ENCODE results near the gene PDF. TPM values are rescaled to one million over a fixed set of nuclear protein-coding genes. Genes with fewer than 3 reads are reported as not detected.
"Not testable (repeated sequence)": the region's sequence is repeated elsewhere in the genome, so short reads cannot be mapped to it uniquely, and the experiment has no call there.

PDF gene
- total RNA-seq, 1 donor from 2014 or later: 15.3 TPM

- Mint-ChIP-seq H3K27me3 (ENCODE audit: low read depth) (no peaks in the 10 kb centered on the region), H3K27ac (ENCODE audit: unreplicated experiment) (peak overlapping the region; percentile 6), H3K4me1 (ENCODE audit: low read depth) (peaks cover 11% of the 10 kb centered on the region), H3K9me3 (ENCODE audit: low read depth) (no peaks in the 10 kb centered on the region), H3K36me3 (ENCODE audit: low read depth) (peaks cover 2% of the 10 kb centered on the region), H3K4me3 (ENCODE audit: unreplicated experiment) (no peak overlapping the region)
- TF ChIP-seq CTCF (IDR thresholded peaks at IDR 0.05): no peak
- no peak for DNase-seq (ENCODE audit: low spot score)
Observed at GRCh38 chr16:69293401-69293800, 37.0 kb downstream of the PDF start.

DNA sequence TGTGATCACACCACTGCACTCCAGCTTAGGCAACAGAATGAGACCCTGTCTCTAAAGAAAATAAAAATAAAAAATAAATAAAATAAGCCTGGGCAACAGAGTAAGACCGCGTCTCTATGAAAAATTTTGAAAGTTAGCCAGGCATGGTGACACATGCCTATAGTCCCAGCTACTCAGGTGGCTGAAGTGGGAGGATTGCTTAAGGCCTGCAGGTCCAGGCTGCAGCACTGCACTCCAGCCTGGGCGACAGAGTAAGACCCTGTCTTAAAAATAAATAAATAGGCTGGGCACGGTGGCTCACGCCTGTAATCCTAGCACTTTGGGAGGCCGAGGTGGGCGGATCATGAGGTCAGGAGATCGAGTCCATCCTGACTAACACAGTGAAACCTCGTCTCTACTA, 38.7 kb downstream of the PDF start:
- DNase-seq (ENCODE audit: low spot score); H3K4me3 Mint-ChIP-seq (ENCODE audit: unreplicated experiment); H3K9me3 Mint-ChIP-seq (ENCODE audit: low read depth); H3K27ac Mint-ChIP-seq (ENCODE audit: unreplicated experiment); H3K36me3 Mint-ChIP-seq (ENCODE audit: low read depth); H3K27me3 Mint-ChIP-seq (ENCODE audit: low read depth): not testable (repeated sequence)
- H3K4me1 Mint-ChIP-seq (ENCODE audit: low read depth): peaks cover 11% of the 10 kb centered on the region

GRCh38 chr16:69286941-69287713, 43.3 kb downstream of the PDF start:
- H3K4me3 Mint-ChIP-seq (ENCODE audit: unreplicated experiment): no peak overlapping the region
- peaks cover 5% of the 10 kb centered on the region for H3K4me1 Mint-ChIP-seq (ENCODE audit: low read depth)
- DNase-seq (ENCODE audit: low spot score): no peak
- no peak overlapping the region for H3K27ac Mint-ChIP-seq (ENCODE audit: unreplicated experiment)
- peak; percentile 94 for TF ChIP-seq CTCF (IDR thresholded peaks at IDR 0.05)
- H3K27me3 Mint-ChIP-seq (ENCODE audit: low read depth): no peaks in the 10 kb centered on the region
- peaks cover 5% of the 10 kb centered on the region for H3K36me3 Mint-ChIP-seq (ENCODE audit: low read depth)
- no peaks in the 10 kb centered on the region for H3K9me3 Mint-ChIP-seq (ENCODE audit: low read depth)

GRCh38 chr16:69285240-69285639, 45.1 kb downstream of the PDF start:
- H3K9me3 Mint-ChIP-seq (ENCODE audit: low read depth): no peaks in the 10 kb centered on the region
- H3K4me1 Mint-ChIP-seq (ENCODE audit: low read depth): peaks cover 5% of the 10 kb centered on the region
- H3K36me3 Mint-ChIP-seq (ENCODE audit: low read depth): peaks cover 5% of the 10 kb centered on the region
- TF ChIP-seq CTCF (IDR thresholded peaks at IDR 0.05): no peak
- H3K4me3 Mint-ChIP-seq (ENCODE audit: unreplicated experiment): no peak overlapping the region
- H3K27ac Mint-ChIP-seq (ENCODE audit: unreplicated experiment): no peak overlapping the region
- no peaks in the 10 kb centered on the region for H3K27me3 Mint-ChIP-seq (ENCODE audit: low read depth)
- no peak for DNase-seq (ENCODE audit: low spot score)

DNA sequence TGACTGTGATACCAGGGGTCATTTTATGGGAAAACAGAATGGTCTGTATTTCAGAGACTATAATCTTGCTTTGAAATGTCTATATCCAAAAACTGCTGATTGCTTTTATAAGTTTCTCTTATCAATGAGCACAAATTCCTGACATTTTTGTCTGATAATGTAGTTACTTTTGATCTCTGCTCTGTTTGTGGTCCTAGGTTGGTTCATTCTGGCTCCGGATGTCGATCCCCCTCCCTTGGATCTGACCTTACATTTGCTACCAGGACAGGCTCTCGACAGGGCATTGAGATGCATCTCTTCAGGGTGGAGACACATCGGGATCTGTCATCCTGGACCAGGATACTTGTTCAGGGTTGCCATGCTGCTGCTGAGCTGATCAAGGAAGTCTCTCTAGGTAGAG, 46.5 kb downstream of the PDF start:
- Mint-ChIP-seq H3K4me1 (ENCODE audit: low read depth) (peaks cover 5% of the 10 kb centered on the region), H3K4me3 (ENCODE audit: unreplicated experiment) (no peak overlapping the region), H3K9me3 (ENCODE audit: low read depth) (no peaks in the 10 kb centered on the region), H3K27ac (ENCODE audit: unreplicated experiment) (no peak overlapping the region), H3K36me3 (ENCODE audit: low read depth) (peaks cover 7% of the 10 kb centered on the region), H3K27me3 (ENCODE audit: low read depth) (no peaks in the 10 kb centered on the region)
- DNase-seq (ENCODE audit: low spot score): no peak
- TF ChIP-seq CTCF (IDR thresholded peaks at IDR 0.05): no peak

GRCh38 chr16:69277413-69277812, 53.0 kb downstream of the PDF start:
- DNase-seq (ENCODE audit: low spot score): no peak
- no peak overlapping the region for H3K4me3 Mint-ChIP-seq (ENCODE audit: unreplicated experiment)
- H3K27ac Mint-ChIP-seq (ENCODE audit: unreplicated experiment): no peak overlapping the region
- H3K27me3 Mint-ChIP-seq (ENCODE audit: low read depth): no peaks in the 10 kb centered on the region
- H3K9me3 Mint-ChIP-seq (ENCODE audit: low read depth): peaks cover 3% of the 10 kb centered on the region
- peaks cover 10% of the 10 kb centered on the region for H3K36me3 Mint-ChIP-seq (ENCODE audit: low read depth)
- no peak for TF ChIP-seq CTCF (IDR thresholded peaks at IDR 0.05)
- peaks cover 44% of the 10 kb centered on the region for H3K4me1 Mint-ChIP-seq (ENCODE audit: low read depth)
